Measurements from ENCODE around the gene RAMP2.
A peak's percentile ranks its signal among the peaks of the same experiment; 100 is the strongest.

RAMP2 gene

GRCh38 chr17:42792545-42792944, 31.5 kb downstream of the RAMP2 start:
- Mint-ChIP-seq H3K9me3 (no peaks in the 10 kb centered on the region), H3K36me3 (peaks cover 8% of the 10 kb centered on the region), H3K27ac (no peak overlapping the region), H3K27me3 (peaks cover 22% of the 10 kb centered on the region), H3K4me1 (peaks cover 15% of the 10 kb centered on the region), H3K4me3 (no peak overlapping the region)
- CTCF ChIA-PET = interaction anchor here (0.9 kb wide), 1 partner anchor 112 kb away, joined by 3 read pairs; no protein-coding TSS in a partner anchor
- no peak for DNase-seq

DNA sequence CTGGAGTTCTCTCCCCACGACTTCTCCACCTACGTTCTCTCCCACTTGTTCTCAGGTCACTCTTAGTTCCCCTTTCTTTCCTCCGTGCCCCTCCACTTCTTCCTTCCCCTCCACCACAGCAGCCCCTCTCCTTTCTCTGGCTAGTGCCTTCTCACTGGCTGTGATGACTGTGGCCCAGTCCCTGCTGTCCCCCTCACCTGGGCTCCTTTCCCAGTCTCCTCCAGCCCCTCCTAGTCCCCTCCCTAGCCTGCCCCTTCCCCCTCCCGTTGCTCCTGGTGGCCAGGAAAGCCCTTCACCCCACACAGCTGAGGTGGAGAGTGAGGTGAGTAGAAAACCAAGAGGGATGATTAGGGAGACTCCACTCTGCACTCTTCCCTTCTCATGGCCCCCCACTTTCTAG, 34.0 kb downstream of the RAMP2 start:
- no peak overlapping the region for H3K27ac Mint-ChIP-seq

GRCh38 chr17:42795465-42795864, 34.4 kb downstream of the RAMP2 start:
- Mint-ChIP-seq H3K36me3 (peaks cover 8% of the 10 kb centered on the region), H3K27me3 (peaks cover 17% of the 10 kb centered on the region), H3K4me1 (peaks cover 27% of the 10 kb centered on the region), H3K9me3 (no peaks in the 10 kb centered on the region), H3K27ac (no peak overlapping the region), H3K4me3 (peak overlapping the region; percentile 18)
- CTCF ChIA-PET = interaction anchor here (1.1 kb wide), 1 partner anchor 32 kb away, joined by 3 read pairs; no protein-coding TSS in a partner anchor
- no peak for DNase-seq

More for the DNA sequence above, 34.0 kb downstream of the RAMP2 start:
- H3K36me3 Mint-ChIP-seq = peaks cover 8% of the 10 kb centered on the region
- CTCF ChIA-PET = interaction anchor here (1.1 kb wide), 1 partner anchor 32 kb away, joined by 3 read pairs; no protein-coding TSS in a partner anchor
- H3K4me1 Mint-ChIP-seq = peaks cover 27% of the 10 kb centered on the region
- no peaks in the 10 kb centered on the region for H3K9me3 Mint-ChIP-seq
- DNase-seq = no peak
- H3K27me3 Mint-ChIP-seq = peaks cover 18% of the 10 kb centered on the region
- no peak overlapping the region for H3K4me3 Mint-ChIP-seq

DNA sequence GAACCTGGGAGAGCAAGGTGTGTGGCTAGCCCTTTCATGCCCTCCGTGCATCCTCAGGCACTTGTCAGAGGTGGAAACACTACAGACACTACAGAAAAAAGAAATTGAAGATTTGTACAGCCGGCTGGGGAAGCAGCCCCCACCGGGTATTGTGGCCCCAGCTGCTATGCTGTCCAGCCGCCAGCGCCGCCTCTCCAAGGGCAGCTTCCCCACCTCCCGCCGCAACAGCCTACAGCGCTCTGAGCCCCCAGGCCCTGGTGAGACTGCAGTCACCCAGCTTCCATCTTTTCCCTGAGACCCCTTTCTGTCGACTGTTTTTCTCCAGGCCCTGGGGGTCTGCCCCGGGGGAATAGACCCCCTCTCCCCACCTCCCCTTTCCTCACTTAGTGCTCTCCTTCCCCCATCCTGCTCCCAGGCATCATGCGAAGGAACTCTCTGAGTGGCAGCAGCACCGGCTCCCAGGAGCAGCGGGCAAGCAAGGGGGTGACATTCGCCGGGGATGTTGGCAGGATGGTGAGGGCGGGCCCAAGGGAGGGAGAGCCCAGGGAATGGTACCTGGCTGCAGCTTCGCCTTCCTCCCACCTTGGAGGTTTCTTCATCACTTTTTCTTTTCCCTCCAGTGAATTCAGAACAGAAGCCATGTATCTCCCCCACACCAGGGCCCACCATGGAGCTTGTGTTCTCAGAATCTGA, 35.2 kb downstream of the RAMP2 start:
- Mint-ChIP-seq H3K36me3 (peaks cover 8% of the 10 kb centered on the region), H3K4me1 (peaks cover 27% of the 10 kb centered on the region), H3K9me3 (no peaks in the 10 kb centered on the region), H3K27me3 (peaks cover 11% of the 10 kb centered on the region), H3K27ac (no peak overlapping the region), H3K4me3 (no peak overlapping the region)
- no peak for DNase-seq
- CTCF ChIA-PET = no interaction called here

DNA sequence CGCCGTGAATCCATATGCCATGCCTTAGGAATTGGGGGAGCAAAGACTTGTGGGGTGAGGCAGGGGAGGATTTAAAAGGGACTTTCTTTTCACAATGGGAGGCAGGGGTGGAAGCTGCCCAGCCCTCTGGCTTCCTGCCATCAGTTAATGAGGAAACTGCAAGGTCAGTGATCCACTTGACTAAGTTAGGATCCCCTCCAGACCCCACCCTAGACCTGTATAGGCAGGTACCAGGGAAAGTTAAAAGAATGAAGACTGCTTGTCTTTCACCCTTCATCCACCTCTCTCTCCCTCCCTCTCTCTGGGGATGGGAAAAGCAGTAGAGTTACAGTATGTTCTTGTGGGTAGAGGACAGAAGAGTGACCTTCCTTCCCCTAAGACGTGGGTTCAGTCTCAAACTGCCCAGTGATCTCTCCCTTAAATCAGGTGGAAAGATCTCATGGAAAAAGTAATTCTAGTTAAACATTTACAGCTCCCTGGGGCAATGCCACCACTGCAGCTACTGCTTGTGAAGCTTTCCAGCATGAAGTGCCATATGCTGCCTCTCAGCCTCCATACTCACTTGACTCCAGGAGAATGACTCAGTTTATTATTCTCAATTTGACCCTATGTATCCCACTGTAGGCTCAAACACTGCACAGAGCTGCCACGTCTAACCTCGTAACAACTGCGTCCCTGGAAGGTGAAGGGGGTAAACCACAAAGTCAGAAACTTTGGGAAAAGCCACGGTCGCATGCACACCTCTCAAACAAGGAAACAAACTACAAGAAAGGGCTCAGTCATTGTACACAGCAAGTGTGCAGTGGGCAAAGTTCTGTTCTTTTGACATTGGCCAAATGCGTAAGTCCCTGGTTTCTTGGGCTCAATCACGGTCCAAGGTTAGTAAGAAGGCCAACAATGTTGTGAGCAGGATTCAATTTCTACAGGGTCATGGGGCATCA, 36.3 kb downstream of the RAMP2 start:
- DNase-seq = no peak
- H3K4me3 Mint-ChIP-seq = peak overlapping the region; percentile 93
- H3K36me3 Mint-ChIP-seq = peaks cover 8% of the 10 kb centered on the region
- H3K4me1 Mint-ChIP-seq = peaks cover 27% of the 10 kb centered on the region
- H3K27ac Mint-ChIP-seq = no peak overlapping the region
- no peaks in the 10 kb centered on the region for H3K9me3 Mint-ChIP-seq
- peaks cover 11% of the 10 kb centered on the region for H3K27me3 Mint-ChIP-seq
- CTCF ChIA-PET = interaction anchor here (0.6 to 1.5 kb wide), 3 partner anchors 75 to 189 kb away, joined by 3 read pairs; no protein-coding TSS in a partner anchor

DNA sequence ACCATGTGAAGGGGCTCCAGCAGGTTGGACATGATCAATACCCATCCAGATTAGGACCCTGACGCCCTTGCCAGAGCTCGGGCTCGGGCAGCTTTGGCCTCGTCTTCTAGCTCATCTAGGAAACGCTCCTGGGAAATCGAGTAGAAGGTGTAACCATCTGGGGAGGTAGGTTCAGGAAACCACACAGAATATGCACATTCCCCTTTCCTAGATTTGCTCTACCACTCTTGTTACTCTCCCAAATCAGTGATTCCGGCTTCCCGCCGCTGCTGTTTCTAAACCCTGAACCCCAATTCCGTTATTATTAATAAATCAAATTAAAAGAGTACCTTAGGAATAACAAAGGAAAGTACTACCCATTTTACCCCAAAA, 37.0 kb downstream of the RAMP2 start:
- DNase-seq = no peak
- peak overlapping the region; percentile 93 for H3K4me3 Mint-ChIP-seq
- H3K27me3 Mint-ChIP-seq = peaks cover 15% of the 10 kb centered on the region
- H3K27ac Mint-ChIP-seq = no peak overlapping the region
- H3K36me3 Mint-ChIP-seq = peaks cover 8% of the 10 kb centered on the region
- CTCF ChIA-PET = interaction anchor here (0.6 to 1.5 kb wide), 3 partner anchors 75 to 190 kb away, joined by 3 read pairs; no protein-coding TSS in a partner anchor
- no peaks in the 10 kb centered on the region for H3K9me3 Mint-ChIP-seq
- peaks cover 27% of the 10 kb centered on the region for H3K4me1 Mint-ChIP-seq

- peak within 1 kb of the TSS; percentile 93 for H3K4me3 Mint-ChIP-seq
- peaks cover 15% of the 10 kb centered on the region for H3K27me3 Mint-ChIP-seq
- DNase-seq = peak; percentile 90
- peak within 1 kb of the TSS; percentile 70 for H3K27ac Mint-ChIP-seq
- CTCF ChIA-PET = interaction anchor here (1.5 kb wide), 1 partner anchor 76 kb away, joined by 3 read pairs; no protein-coding TSS in a partner anchor
- H3K9me3 Mint-ChIP-seq = no peaks in the 10 kb centered on the region
- peaks cover 8% of the 10 kb centered on the region for H3K36me3 Mint-ChIP-seq
- peaks cover 27% of the 10 kb centered on the region for H3K4me1 Mint-ChIP-seq
These were observed 37.7 kb downstream of the RAMP2 start, which contains the start of the genes CNTD1 and COA3 for GRCh38 chr17:42798383-42799380. Gene CNTD1, plus strand, starts transcription at chr17:42798861. Its CDS starts 207 bp downstream, at chr17:42799068. Gene COA3, minus strand, starts transcription at chr17:42798704. Its CDS starts 23 bp downstream, at chr17:42798681.

- H3K4me3 Mint-ChIP-seq = no peak overlapping the region
- CTCF ChIA-PET = interaction anchor here (0.8 to 1.3 kb wide), 2 partner anchors 17 to 21 kb away, joined by 3 to 4 read pairs; partner anchors contain the start of gene BECN1
- DNase-seq = no peak
- no peaks in the 10 kb centered on the region for H3K9me3 Mint-ChIP-seq
- peaks cover 15% of the 10 kb centered on the region for H3K27me3 Mint-ChIP-seq
- H3K4me1 Mint-ChIP-seq = peaks cover 7% of the 10 kb centered on the region
- H3K36me3 Mint-ChIP-seq = no peaks in the 10 kb centered on the region
- H3K27ac Mint-ChIP-seq = no peak overlapping the region
These were observed 42.3 kb downstream of the RAMP2 start for GRCh38 chr17:42803074-42803883.

DNA sequence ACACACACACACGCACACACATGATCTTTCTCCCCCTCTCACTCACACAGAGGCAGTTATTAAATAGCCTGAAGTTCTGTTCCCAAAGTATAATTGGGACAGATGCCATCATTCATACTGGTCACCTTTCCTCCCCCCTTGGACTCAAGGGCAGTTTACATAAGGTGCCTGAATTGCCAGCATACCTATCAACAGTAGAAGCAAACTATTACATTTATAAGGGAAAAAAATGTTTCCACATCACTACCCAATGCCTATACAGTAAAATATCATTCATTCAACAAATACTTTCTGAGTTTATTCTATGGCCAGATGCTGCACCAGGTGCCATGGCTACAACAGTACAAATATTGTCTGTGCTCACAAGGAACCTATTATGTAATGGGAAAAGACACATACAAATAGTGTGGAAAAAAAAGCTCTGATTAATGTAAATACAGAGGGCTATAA, 43.9 kb downstream of the RAMP2 start:
- H3K9me3 Mint-ChIP-seq = no peaks in the 10 kb centered on the region

DNA sequence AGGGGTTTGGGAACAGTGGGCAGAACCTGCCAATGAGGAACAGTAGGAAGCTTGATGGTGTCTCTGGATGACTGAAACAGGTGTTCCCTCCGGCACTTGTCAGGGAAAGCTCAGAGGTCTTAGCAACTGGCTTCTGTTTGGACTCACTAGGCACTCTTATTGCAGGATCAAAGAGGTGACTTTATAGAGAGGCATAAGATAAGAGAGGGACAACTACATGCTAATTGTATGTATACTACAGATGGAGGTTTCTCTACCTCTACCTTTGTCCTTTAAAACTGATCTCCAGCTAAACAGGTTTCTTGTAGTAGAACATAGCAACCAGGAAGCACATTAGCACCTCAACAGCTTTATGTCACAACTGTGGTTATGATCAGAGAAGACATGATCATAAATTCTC, 45.2 kb downstream of the RAMP2 start:
- CTCF ChIA-PET = no interaction called here
- H3K36me3 Mint-ChIP-seq = peaks cover 14% of the 10 kb centered on the region
- H3K27me3 Mint-ChIP-seq = peaks cover 4% of the 10 kb centered on the region
- no peak for DNase-seq
- H3K4me3 Mint-ChIP-seq = no peak overlapping the region
- no peaks in the 10 kb centered on the region for H3K4me1 Mint-ChIP-seq
- no peak overlapping the region for H3K27ac Mint-ChIP-seq
- no peaks in the 10 kb centered on the region for H3K9me3 Mint-ChIP-seq

More for the DNA sequence above, 43.9 kb downstream of the RAMP2 start:
- H3K36me3 Mint-ChIP-seq = peaks cover 5% of the 10 kb centered on the region
- CTCF ChIA-PET = no interaction called here
- H3K27me3 Mint-ChIP-seq = peaks cover 7% of the 10 kb centered on the region
- no peak for DNase-seq
- no peaks in the 10 kb centered on the region for H3K4me1 Mint-ChIP-seq
- H3K27ac Mint-ChIP-seq = no peak overlapping the region
- no peak overlapping the region for H3K4me3 Mint-ChIP-seq

DNA sequence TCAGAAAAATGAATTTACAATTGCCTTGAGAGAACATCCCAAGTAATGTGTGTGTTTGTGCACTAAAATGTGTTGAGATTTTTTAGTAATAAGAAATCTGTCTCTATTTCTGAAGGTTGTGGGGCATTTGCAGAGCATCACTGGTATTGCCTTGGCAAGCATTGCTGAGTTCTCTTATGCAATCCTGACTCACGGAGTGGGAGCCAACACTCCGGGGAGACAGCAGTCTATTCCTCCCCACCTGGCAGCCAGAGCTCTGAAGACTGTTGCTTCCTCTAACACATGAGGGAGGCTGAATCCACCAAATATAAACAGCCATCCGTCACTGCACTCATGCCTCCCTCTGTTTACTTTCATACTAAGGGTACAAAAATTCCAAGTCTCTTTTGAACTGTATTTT, 48.2 kb downstream of the RAMP2 start:
- Mint-ChIP-seq H3K27ac (no peak overlapping the region), H3K36me3 (peaks cover 28% of the 10 kb centered on the region), H3K27me3 (no peaks in the 10 kb centered on the region), H3K4me3 (no peak overlapping the region), H3K9me3 (no peaks in the 10 kb centered on the region), H3K4me1 (no peaks in the 10 kb centered on the region)
- no peak for DNase-seq
- CTCF ChIA-PET = interaction anchor here (2.0 kb wide), 1 partner anchor 11 kb away, joined by 10 read pairs; no protein-coding TSS in a partner anchor
